HepG2 (cell line): ENCODE measurements around the gene ENDOU.

Experiments
- CBX2 ChIP-seq, 2 experiments: fragments of 200-600 bp in 1 of 2; sonication (generic); formaldehyde crosslinking in 1 of 2; IDR thresholded peaks; 2 replicates each; pipeline versions ENCODE4 v1.7.0 to v1.8.1; 2018 to 2022; ENCODE audit warnings: low read depth in 2 of 2, low read length in 1 of 2, mild to moderate bottlenecking in 1 of 2, missing genetic modification reagents in 1 of 2
- MXI1 ChIP-seq: IDR thresholded peaks from 3 replicates; pipeline ENCODE4 v1.6.1; 2012; ENCODE audit warnings: low read depth, low read length, inconsistent platforms, borderline replicate concordance
- SIN3A ChIP-seq: IDR thresholded peaks from 2 replicates; pipeline ENCODE4 v1.6.1; 2011; ENCODE audit warnings: low read depth, mild to moderate bottlenecking, control low read depth, low read length, borderline replicate concordance
- SP1 ChIP-seq, 2 experiments: fragments of 450-650 bp in 1 of 2; sonication (generic) in 1 of 2; formaldehyde crosslinking in 1 of 2; IDR thresholded peaks; 2 replicates each; pipeline versions ENCODE4 v1.4.0 to v1.6.1; 2016 to 2020; ENCODE audit warnings: missing genetic modification reagents in 1 of 2
- SRY ChIP-seq: sonication (generic); formaldehyde crosslinking; IDR thresholded peaks from 2 replicates; pipeline ENCODE4 v1.8.0; 2022; ENCODE audit warnings: mild to moderate bottlenecking, missing genetic modification reagents
- ZBTB1 ChIP-seq: sonication (generic); formaldehyde crosslinking; IDR thresholded peaks from 2 replicates; pipeline ENCODE4 v1.4.0; 2020; ENCODE audit warnings: missing genetic modification reagents, borderline replicate concordance

DNA sequence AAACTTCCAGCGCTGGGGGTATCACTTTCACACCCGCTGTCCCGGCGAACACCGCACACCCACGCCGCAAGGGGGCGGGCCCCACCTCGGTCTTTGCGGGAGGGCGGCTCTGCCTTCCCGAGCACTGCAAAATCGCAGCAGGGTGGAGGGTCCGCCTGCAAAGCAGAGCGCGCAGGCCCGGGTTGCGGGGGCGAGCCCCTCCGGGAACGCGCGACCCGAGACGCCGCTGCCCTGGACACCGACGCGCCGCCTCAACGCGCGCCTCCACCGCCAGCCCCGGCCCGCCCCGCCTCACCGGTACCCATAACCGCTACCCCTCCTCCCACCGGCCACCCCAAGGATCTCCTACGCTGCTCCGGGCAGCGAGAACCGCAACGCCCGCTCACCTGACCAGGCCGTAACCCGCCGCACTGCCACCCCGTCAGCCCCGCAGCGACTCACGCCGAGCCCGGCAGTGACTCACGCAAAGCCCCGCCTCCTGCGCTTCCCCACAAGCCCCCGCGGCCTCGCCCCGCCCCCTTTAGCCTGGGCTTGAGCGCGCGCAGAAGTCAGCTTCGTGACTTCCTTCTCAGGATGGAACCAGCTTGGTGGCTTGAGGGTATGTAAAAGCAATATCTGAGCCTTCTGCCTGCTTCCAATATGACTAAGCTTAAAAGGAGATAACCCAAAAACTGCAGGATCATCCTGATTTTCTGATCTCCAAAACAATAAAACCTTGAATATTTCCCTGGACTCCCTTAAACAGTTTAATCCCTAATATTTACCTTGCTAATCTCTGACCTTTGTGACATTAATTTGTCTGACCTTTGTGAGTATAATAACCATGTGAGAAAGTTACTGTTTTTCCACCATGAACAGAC lies 19.5 kb downstream of the ENDOU start, which contains the start of gene RPAP3:
- TF ChIP-seq SP1 (IDR thresholded peaks at IDR 0.05) (no peak), SP1 (CRISPR knock-in tag; IDR thresholded peaks at IDR 0.05) (peak; percentile 82), ZBTB1 (CRISPR knock-in tag) (peak; percentile 93; the same call in 1 of the 2 replicates), MXI1 (peak; percentile 21; the same call in 1 of the 3 replicates), SIN3A (no peak), SRY (CRISPR knock-in tag) (no peak), CBX2 (IDR thresholded peaks at IDR 0.05; ENCODE audit: low read depth, low read length) (no peak), CBX2 (CRISPR knock-in tag; IDR thresholded peaks at IDR 0.05; ENCODE audit: low read depth) (no peak)
